ENCODE data around the gene LGALS16.

GRCh38 chr19:39708594-39708993 lies 52.9 kb downstream of the LGALS16 start:
- no peak for TF ChIP-seq CTCF (IDR thresholded peaks at IDR 0.05)
- no peak for TF ChIP-seq POLR2A (IDR thresholded peaks at IDR 0.05)
- TF ChIP-seq POLR2AphosphoS5 (IDR thresholded peaks at IDR 0.05) = no peak
